Islet of Langerhans (tissue), 1 donor: ENCODE results near the gene HERC2.
"Not testable (repeated sequence)": the region's sequence is repeated elsewhere in the genome, so short reads cannot be mapped to it uniquely, and the experiment has no call there.

Experiments used
- FAIRE-seq: peaks from one replicate; lab custom pipeline; 2011; peaks lifted over from hg19 to GRCh38; lab: Jason Lieb, UNC

The HERC2 gene, protein sequence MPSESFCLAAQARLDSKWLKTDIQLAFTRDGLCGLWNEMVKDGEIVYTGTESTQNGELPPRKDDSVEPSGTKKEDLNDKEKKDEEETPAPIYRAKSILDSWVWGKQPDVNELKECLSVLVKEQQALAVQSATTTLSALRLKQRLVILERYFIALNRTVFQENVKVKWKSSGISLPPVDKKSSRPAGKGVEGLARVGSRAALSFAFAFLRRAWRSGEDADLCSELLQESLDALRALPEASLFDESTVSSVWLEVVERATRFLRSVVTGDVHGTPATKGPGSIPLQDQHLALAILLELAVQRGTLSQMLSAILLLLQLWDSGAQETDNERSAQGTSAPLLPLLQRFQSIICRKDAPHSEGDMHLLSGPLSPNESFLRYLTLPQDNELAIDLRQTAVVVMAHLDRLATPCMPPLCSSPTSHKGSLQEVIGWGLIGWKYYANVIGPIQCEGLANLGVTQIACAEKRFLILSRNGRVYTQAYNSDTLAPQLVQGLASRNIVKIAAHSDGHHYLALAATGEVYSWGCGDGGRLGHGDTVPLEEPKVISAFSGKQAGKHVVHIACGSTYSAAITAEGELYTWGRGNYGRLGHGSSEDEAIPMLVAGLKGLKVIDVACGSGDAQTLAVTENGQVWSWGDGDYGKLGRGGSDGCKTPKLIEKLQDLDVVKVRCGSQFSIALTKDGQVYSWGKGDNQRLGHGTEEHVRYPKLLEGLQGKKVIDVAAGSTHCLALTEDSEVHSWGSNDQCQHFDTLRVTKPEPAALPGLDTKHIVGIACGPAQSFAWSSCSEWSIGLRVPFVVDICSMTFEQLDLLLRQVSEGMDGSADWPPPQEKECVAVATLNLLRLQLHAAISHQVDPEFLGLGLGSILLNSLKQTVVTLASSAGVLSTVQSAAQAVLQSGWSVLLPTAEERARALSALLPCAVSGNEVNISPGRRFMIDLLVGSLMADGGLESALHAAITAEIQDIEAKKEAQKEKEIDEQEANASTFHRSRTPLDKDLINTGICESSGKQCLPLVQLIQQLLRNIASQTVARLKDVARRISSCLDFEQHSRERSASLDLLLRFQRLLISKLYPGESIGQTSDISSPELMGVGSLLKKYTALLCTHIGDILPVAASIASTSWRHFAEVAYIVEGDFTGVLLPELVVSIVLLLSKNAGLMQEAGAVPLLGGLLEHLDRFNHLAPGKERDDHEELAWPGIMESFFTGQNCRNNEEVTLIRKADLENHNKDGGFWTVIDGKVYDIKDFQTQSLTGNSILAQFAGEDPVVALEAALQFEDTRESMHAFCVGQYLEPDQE (N-terminal part only)

DNA sequence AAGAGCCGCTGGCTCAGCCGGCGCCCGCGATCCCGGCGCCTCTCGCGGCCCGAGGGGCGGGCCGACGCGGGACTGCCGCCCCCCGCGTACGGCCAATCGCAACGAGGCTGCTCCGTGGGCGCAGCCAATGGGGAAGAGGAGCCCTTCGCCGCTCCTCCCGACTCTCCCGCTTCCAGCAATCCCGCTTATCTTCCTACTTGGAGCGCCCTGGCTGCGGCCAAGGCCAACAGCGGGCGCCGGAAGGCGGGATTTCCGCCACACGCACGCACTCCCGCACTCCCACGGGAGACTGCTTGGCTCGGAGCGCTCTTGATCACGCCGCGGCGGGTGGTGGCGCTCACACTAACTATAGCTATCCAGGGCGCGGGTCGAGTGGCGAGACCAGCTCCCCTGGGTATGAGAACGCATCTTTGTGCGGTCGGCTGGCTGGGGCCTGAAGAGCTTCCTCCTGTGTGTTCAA lies at the start of gene HERC2:
Gene HERC2 (minus strand): TSS at position 51 of the 460 bp plus-strand sequence. CDS start 746 bp downstream, outside the sequence.
- FAIRE-seq: not testable (repeated sequence)

DNA sequence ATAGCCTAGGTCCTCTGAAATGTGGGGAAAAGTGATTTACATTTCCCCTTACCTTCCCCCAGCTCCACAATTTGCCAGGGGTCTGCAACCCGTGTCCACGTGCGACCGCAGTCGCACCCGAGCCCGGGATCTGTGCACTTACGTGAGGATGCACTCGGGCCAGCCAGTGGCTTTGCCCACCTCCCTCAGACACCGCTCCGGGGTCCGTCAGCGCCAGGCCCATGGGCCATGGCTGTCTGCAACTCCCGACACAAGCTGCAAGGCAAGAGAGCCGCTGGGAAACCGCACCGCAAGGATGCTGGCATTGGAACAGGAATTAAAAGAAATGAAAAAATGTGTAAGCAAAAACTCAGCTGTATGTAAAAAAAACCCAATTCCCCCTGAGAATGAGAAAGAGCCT lies 43.5 kb upstream of the HERC2 start:
- FAIRE-seq: not testable (repeated sequence)

DNA sequence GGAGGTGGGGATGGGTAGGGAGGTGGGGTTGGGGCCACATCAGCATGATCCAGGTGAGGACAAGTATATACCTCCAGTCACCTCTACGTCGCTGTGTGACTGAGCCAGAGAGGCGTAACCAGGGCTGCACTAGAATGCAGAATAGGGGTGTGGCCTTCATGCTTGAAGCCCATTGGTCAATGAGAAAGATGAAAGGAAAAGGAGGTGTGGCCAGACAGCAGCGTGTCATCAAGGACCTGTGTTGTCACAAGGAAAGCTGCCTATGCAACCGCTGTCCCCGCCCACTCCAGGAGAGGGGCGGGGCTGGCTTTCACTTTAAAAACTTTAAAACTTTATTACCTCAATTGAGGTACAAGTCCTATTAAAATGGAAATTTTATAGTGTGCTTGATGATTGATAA lies 36.0 kb upstream of the HERC2 start, which contains the start of gene GOLGA6L24:
Gene GOLGA6L24 (minus strand): TSS at position 101 of the 400 bp plus-strand sequence. CDS start 61 bp downstream, at position 40.
- FAIRE-seq: not testable (repeated sequence)

DNA sequence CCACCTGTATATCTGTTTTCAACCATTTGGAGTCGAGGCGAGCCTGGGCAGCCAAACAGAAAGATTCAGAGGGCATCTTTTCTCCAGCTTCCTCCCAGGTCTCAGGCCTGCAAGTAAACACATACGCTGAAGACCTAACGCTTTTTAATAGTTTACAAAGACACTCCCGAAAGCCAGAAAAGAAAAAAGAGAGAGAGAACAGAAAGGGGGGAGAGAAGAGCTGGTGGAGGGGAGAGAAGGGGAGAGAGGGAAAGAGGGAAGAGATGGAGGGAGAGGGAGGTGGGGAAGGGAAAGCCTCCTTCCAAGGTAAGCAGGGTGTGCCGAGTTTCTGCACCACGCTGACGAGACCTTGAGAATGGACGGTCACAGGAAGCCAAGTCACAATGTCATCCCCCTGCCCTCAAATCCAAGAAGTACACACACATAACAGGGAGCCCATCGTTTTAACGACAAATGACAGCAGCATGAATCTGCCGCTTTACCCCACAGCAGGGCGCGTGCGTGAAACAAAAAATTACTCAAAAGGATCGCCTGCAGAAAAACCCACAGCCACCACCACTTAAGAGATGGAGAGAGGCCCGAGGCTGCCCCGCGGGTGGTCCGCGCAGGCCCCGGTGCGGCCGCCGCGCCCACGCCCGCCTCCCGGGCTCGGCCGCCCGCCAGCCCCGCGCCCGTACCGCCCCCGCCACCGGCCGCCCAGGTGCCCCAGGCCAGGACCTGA lies 461 bp downstream of the HERC2 start:
- FAIRE-seq: not testable (repeated sequence)

DNA sequence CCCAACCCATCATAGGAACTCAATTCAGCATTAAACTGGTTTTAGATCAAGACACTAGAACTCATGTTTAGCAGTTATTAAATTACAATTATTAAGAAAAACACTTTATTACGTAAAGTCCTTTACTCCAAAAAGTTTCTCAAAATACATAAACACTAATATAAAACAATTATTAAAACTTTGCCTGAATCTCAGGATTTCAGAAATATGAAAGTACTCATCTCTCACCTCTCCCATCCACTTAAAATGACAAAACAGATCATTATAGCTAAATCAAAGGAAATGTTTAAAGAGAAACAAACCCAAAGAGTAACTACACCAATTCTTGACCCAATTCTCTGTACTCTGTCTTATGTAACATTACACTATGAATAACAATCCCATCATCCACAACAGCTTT lies 2.3 kb downstream of the HERC2 start:
- not testable (repeated sequence) for FAIRE-seq

DNA sequence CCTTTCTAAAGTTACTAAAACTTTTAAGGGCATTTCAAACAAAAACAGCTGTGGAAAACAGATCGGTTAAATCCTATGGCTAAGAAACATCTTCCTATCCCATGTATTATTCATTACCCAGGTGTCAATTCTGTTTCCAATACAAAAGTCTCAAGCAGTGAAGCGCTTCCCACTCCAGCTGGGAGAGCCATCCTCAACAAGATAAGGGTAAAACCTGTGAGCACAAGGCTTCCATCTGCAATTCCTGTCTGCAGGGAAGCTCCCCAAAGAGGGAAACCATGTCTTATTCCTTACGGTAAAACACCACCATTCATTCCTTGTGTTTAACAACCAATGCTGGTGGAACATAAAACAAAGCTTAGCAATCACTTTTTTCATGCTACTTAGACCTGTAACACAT lies 3.2 kb downstream of the HERC2 start:
- FAIRE-seq: not testable (repeated sequence)

DNA sequence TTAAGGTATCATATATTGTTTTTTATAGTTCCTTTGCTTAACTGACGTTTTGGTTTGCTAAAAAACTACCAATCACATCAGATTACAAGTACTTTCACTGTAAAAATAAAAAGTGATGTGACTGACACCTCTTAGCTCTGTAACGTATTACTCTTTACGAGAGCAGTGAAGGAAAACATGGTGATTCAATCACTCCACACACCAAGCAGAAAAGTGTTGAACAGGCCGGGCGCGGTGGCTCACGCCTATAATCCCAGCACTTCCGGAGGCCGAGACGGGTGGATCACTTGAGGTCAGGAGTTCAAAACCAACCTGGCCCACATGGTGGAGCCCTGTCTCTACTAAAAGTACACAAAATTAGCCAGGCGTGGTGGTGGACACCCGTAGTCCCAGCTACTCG lies 3.9 kb downstream of the HERC2 start:
- FAIRE-seq: not testable (repeated sequence)

DNA sequence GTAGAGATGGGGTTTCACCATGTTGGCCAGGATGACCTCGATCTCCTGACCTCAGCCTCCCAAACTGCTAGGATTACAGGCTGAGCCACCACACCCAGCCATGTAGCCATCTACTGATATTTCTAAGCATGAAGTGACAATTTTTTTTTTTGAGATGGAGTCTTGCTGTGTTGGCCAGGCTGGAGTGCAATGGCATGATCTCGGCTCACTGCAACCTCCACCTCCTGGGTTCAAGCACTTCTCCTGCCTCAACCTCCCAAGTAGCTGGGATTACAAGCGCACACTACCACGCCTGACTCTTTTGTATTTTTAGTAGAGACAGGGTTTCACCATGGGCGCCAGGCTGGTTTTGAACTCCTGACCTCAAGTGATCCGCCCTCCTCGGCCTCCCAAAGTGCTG lies 5.0 kb downstream of the HERC2 start:
- FAIRE-seq: not testable (repeated sequence)

DNA sequence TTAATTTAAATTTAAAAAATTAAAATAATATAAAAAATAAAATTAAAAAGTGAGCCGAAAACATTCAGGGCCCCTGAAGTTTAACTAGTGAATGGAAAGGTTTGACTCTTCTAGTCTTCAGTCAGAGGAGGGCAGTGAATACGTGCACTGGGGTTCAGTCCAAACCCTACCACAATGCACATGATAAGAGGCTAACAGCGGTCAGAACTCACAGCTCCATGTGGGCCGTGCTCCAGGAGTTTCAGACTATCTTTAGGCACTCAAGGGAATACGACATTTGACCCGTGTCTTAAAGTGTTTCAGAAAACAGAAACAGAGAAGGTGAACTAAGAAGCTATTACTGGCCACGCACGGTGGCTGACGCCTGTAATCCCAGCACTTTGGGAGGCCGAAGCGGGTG lies 11.5 kb downstream of the HERC2 start:
- not testable (repeated sequence) for FAIRE-seq

DNA sequence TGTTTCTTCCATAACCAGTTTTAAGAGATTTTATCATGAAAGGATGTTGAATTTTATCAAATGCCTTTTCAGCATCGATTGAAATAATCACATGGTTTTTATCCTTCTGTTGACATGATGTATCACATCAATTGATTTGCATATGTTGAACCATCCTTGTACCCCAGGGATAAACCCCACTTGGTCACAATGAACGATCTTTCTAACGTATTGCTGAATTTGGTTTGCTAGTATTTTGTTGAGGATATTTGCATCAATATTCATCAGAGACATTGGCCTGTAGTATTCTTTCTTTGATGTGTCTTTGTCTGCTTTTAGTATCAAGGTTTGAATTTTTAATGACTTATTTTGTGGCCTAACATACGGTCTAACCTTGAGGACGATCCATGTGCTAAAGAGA lies 13.3 kb downstream of the HERC2 start:
- FAIRE-seq: not testable (repeated sequence)

DNA sequence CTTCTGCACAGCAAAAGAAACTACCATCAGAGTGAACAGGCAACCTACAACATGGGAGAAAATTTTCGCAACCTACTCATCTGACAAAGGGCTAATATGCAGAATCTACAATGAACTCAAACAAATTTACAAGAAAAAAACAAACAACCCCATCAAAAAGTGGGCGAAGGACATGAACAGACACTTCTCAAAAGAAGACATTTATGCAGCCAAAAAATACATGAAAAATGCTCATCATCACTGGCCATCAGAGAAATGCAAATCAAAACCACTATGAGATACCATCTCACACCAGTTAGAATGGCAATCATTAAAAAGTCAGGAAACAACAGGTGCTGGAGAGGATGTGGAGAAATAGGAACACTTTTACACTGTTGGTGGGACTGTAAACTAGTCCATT lies 16.3 kb downstream of the HERC2 start:
- not testable (repeated sequence) for FAIRE-seq

DNA sequence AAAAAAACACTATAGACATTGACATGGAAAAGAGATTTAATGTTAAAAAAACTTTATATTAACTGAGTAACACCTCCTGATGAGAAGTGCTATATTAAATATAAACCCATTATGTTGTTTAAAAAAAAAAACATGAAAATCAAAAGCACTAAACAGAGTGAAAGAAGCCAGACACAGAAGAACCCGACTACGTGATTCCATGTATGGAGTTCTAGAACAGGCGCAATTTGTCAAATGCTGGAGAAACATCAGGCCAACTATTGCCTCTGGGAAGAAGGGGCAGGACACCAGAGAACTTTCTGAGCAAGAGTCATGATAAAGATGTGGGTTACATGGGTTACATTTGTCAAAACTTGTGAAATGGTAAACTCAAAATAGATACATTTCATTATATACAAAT lies 24.5 kb downstream of the HERC2 start:
- FAIRE-seq: not testable (repeated sequence)

DNA sequence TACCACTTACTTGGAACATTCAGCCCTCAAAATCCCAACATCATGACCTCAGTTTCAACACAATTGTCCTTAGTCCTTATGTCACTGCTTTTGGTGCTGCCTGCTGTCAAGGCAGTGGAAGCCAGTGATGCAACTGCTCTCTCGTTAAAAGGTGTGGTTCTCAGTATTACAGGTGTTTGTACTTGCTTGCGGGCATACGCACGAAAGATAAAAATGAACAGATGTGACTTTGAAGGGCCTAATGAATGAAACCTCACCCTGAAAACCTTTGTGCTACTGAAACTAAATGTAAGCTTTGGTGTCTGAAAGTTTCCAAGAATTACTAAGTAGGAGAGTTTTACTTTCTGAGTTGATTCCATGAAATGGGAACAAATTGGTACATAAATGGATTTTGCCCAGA lies 25.2 kb downstream of the HERC2 start:
- not testable (repeated sequence) for FAIRE-seq

DNA sequence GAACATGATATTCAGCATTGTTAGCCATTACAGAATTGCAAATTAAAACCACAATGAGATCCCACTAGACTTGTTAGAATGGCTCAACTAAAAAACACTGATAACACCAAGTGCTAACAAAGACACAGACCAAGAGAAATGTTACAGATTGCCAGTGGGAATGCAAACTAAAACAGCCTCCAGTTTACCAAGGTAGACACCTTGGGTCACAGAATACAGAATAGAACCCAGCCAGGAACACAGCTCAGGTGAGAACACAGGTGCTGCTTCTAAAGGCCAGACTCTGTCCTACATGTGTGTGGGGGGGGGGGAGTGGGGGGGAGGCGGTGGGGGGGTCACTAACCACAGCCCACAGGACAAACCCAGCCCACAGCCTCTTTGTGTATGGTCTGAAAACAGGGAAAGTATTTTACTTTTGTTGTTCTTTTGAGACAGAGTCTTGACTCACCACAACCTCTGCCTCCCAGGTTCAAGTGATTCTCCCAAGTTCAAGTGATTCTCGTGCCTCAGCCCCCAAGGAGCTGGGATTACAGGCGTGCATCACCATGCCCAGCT lies 26.9 kb downstream of the HERC2 start:
- FAIRE-seq: not testable (repeated sequence)

DNA sequence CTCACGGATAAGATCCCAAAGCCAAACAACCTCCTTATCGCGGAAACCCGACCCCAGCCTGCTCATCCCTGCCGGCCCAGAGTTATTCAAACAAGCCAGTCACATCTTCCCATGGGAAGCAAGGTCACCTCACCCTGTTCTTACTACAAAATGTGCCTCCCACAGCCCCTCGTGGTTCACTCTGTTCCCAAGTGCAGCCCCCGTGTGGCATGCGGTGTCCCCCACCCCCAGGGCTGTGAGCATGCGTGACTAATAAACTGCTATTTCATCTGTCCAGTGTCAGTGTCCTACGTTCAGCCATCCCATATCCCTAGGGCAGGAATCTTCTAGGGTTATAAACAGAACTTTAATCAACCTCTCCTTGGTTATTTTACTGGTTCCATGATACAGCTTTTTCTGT lies 27.4 kb downstream of the HERC2 start:
- FAIRE-seq: not testable (repeated sequence)

DNA sequence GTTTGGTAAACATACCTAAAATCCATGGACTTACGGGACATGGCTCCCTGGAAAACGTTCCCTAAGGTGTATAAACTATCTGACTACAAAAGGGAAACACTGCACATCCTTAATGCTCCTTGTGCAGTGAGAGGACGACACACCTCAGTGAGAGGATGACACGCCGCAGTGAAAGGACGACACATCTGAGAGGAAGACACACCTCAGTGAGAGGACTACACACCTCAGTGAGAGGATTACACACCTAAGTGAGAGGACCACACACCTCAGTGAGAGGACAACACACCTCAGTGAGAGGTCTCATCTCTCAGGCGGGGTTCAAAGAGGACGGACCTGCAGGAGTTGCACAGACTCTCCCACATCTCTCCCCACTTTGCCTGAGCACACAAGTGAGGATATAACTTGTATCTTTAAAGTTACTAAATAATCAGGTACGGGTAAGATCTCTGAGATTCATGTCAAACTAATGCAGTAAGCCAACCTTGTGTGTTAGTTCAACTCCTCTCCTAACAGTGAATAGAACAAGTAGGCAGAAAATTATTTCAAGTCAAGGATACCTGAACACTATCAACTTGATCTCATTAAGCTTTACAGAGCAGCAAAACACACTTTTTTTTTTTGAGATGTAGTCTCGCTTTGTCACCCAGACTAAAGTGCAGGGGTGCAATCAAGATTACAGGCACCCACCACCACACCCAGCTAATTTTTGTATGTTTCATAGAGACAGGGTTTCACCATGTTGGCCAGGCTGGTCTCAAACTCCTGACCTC lies 32.1 kb downstream of the HERC2 start:
- no peak for FAIRE-seq

DNA sequence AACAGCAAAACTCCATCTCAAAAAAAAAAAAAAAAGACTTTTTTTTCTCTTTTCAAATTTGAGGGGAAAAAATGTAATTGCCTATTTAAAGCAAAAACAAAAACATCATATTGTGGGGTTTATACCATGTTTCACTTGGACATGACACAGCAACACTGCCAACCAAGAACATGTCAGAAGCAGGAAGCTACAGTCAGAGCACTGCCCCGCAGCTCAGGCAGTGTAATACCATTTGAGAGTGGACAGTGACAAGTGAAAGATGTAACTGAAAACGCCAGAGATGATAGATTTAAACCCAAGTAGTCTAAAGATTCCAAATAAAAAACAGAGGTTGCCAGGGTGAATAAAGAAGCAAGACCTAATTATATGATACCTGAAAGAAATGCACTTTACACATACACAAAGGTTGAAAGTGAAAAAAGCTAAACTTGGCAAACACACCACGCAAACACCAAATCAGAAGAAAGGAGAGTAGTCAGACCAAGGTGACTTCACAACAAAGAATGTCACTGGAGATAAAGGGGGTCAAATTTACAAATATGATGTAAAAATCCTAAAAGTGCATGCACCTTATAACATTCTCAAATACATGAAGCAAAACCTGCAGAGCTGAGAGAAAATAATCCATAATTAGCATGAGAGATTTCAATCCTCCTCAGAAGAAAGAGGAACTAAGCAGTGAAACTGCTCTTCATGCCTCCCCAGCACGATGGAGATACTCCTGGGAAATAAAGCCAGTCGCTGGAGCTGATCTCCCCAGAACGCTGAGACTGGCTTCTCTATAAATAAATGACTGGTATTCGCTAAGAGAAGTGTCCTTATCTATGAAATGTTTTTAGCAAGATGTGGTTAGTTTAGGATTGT lies 32.9 kb downstream of the HERC2 start:
- FAIRE-seq: not testable (repeated sequence)

DNA sequence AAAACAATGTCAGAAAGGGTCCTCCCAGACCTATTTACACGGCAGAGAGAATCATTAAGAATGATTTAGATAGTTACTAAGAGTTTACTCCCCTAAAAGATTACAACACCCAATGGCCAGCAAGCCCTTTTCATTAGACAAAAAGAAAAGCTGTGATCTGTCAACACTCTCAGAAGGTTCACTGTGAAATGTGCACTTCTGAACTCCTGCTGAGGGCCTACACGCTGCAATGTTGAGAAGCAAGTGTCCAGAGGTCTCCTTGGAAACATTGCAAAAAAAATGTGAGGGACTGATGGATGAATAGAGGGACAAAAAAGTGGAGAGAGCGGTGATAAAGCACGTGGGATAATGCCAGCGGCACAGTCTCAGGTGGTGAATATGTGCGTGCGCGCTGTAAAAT lies 35.3 kb downstream of the HERC2 start:
- not testable (repeated sequence) for FAIRE-seq

DNA sequence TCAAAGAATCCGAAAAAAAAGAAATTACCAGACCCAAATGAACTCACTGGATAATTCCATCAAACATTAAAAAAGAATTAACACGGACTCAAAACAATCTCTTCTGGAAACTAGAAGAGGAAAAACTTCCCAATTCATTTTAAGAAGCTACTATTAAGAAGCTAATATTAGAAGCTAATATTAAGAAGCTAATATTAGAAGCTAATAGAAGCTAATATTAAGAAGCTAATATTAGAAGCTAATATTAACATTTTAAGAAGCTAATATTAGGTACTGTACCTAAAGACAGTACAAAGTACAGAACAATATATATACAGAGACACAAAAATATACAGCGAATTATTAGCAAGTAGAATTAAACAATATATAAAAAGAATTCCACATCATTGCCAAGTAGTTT lies 35.9 kb downstream of the HERC2 start:
- no peak for FAIRE-seq
